Measurements from ENCODE around the gene USPL1.

GRCh38 chr13:30584051-30584731 lies 33.5 kb upstream of the USPL1 start:
- TF ChIP-seq ZNF749 (CRISPR knock-in tag; IDR thresholded peaks at IDR 0.05; ENCODE audit: borderline replicate concordance), result no peak
- no peak for TF ChIP-seq CTCF (CRISPR knock-in tag; IDR thresholded peaks at IDR 0.05)
- TF ChIP-seq, protein P1, sequence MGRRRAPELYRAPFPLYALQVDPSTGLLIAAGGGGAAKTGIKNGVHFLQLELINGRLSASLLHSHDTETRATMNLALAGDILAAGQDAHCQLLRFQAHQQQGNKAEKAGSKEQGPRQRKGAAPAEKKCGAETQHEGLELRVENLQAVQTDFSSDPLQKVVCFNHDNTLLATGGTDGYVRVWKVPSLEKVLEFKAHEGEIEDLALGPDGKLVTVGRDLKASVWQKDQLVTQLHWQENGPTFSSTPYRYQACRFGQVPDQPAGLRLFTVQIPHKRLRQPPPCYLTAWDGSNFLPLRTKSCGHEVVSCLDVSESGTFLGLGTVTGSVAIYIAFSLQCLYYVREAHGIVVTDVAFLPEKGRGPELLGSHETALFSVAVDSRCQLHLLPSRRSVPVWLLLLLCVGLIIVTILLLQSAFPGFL (CRISPR knock-in tag; IDR thresholded peaks at IDR 0.05), result no peak
- TF ChIP-seq ZZZ3 (CRISPR knock-in tag; IDR thresholded peaks at IDR 0.05; ENCODE audit: borderline replicate concordance), result no peak
- TF ChIP-seq CBX1 (IDR thresholded peaks at IDR 0.05; ENCODE audit: low read depth), result no peak
- no peak for TF ChIP-seq PTBP1 (IDR thresholded peaks at IDR 0.05; ENCODE audit: low read depth, low read length, poor library complexity, severe bottlenecking)
- TF ChIP-seq NPAS2 (CRISPR knock-in tag; IDR thresholded peaks at IDR 0.05; ENCODE audit: borderline replicate concordance), result no peak
- no peak for TF ChIP-seq MIER3 (CRISPR knock-in tag; IDR thresholded peaks at IDR 0.05; ENCODE audit: borderline replicate concordance)
